Activated CD4-positive, alpha-beta T cell treated with anti-CD3 and anti-CD28 coated beads for 1 hour (primary cell): ENCODE results near the gene MBLAC2.

ENCODE experiments used
- DNase-seq: peaks from one replicate; pipeline ENCODE4 v3.0.0-alpha.2; 2020

MBLAC2 gene

DNA sequence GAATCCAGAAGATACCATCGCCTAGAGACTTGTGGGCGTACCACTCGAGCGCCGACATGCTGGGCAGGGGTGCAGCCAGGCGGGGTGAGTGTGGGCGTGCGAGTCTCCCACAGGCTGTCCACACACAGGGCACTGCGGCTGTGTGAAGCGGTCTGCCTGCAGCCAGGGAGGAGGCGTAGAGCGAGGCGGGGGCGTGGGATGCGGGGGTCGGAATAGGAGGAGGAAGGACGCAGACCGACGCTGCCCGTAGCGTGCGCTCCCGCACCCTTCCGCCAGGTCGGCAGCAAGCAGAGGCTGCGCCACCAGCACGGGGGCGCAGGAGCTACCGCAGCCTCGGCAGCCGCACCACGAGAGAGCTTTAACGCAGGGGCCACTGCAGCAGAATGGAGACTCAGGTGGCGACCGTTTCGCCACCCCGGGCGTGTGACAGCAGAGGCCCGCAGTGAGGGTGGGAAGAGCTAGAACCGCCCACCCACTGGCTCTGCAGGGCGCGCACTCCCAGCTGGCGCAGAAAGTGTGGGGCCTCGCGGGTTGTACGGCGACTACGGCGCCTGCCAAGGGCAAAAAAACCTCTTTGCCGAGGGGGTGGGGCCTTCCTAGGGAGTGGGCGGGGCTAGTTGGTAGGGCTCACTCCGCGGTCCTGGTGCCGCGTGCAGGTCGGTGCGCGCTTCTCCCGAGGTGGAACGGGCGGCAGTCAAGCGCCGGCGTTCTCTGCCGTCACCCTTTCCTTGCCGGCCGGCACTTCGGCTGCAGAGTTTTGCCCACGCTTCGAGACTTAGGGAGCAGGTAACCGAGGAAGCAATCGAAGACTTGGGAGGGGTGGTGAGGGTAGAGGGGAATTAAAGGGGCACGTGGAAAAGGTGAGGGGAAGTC lies at the start of gene MBLAC2, which contains the start of gene POLR3G:
Gene MBLAC2, minus strand, starts transcription at position 537 of the 873 bp plus-strand sequence. Its CDS starts 479 bp downstream, at position 58.
Gene POLR3G, plus strand, starts transcription at position 630 of the 873 bp plus-strand sequence. CDS start 10,704 bp downstream, outside the sequence.
- peak; percentile 88 for DNase-seq

DNA sequence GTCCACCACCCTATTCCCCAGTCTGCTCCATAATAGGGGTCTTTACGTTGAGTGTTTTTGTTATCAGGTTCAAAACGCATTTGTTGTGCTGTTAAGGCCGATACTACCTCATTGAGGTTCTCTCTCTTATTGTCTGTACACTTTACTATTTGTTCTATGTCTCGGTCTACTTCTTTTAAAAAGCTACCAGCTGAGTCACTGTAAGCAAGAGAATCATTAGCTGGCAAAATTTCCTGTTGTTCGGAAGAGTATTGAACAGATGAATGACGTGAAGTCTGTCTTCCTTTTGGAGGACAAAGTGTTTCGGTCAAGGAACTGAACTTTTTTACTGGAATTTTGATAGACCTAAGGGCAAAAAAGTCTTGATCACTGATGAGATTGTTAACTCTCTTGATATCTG lies 44.5 kb upstream of the MBLAC2 start:
- DNase-seq: no peak

DNA sequence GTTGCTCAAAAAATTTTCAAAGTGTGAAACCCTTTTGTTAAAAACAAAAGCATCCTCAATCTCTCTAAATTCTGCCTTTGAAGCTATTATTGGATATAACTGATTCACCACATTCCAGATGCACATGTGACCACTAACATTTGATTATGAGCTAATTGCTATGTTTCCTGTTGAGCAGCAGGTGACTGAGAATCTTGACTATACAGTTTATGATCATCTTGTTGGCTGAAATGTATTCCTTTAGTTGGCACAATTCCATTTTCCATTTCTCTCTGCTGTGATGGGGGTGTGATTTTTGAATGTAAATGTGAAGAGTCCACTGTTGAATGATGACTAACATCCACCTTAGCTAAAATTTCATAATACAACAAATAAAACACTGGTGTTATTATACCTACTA lies 44.1 kb upstream of the MBLAC2 start:
- no peak for DNase-seq

DNA sequence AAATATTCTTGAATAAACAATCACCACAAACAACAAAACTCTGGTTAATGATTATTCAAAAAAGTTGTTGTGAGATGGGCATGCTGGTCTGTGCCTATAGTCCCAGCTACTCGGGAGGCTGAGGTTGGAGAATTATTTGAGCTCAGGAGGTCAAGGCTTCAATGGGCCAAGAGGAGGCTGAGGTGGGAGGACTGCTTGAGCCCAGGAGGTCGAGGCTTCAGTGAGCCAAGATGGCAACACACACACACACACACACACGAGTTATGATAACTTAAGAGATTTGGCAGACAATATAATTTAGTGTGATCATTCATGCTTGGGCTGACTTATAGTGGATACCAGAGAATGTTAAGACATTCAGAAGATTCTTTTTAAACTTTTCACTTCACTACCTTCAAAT lies 39.9 kb upstream of the MBLAC2 start:
- no peak for DNase-seq

DNA sequence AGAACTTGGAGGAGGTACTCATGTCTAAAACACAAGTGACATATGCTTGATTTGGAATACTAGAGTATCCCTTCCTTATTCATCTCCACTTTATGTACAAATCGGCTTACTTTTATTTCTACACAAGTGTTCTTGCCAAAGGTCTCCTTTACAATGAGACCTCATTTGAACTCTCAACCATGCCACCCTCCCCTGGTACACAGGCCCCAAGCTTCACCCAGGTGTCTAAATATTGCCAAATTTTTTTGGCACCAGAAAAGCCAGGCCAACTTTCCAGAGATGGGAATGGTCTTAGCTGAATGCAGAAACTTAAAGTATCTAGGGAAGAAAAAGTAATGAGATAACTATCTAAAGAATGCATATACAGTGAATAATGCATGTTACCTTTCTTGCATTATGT lies 35.9 kb upstream of the MBLAC2 start:
- DNase-seq: no peak

DNA sequence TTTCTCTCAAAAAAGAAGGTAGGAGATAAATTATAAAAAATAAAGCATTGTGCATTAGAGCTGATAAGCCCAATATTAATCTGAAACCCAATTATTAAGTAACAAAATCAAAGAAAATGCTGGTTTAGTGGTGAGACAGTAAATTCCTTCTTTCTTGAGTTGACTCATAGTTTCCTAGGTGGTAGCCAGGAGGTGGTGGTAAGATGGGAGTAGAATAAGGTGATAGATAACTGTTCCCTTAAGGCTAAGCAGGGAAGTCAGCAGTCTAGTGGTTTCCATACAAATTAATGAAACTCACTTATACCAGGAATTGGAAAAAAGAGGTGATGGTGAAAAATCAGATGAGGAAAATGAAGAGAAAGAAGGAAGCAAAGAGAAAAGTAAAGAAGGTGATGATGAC lies 31.6 kb upstream of the MBLAC2 start:
- DNase-seq: no peak

DNA sequence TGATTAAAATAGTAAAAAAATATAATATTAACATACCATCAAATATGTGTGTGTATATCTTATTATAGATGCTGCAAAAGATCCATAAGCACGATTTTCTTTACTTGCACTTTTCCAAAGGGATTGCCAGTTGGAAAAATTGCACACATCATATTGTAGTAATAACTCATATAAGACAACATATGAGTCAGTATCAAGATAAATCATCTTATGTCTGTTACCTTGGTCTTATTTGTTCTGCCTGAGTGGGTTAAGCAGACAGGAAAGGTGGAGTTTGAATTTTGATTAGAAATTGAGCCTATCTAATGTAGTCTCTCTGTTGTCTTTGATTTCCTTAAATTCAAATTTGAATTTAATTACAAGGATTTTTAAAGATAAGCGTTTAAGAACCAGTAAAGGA lies 30.2 kb upstream of the MBLAC2 start:
- DNase-seq: no peak

DNA sequence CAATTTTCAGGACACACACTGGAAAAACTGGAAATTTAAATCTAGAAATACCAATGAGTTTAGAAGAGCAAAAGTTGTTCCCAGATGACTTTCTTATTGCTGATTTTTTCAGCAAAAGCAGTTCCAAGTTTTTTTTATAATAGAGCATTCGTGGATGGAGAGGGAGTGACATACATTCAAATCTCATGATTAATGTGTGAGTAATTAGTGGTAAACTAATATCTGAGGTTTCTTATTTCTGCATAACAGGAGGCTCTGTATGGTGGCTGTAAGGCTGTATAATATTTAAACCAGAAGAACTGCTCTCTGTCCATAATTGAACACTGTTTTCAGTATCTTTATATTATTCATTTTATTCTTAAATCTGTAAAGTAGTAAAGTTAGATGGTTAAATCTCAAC lies 29.0 kb upstream of the MBLAC2 start:
- no peak for DNase-seq

DNA sequence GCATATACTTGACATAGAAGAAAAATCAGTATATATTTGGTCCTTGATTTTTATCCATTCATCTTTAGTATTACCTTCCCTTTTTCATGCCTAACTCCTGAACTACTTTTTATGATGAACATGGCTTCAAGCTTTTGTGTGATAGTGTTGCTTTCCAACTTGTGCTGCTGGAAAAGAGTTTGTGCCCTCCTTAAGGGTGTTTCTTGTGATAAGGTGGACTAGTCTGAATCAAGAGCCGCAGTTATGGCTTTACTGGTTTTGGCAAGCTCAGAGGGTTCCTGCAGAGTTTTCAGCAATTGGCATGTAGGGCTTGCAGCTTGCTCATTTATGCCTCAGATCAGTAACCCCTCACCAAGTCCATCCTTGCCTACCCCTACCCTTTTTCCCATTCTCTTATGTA lies 20.6 kb upstream of the MBLAC2 start:
- no peak for DNase-seq

DNA sequence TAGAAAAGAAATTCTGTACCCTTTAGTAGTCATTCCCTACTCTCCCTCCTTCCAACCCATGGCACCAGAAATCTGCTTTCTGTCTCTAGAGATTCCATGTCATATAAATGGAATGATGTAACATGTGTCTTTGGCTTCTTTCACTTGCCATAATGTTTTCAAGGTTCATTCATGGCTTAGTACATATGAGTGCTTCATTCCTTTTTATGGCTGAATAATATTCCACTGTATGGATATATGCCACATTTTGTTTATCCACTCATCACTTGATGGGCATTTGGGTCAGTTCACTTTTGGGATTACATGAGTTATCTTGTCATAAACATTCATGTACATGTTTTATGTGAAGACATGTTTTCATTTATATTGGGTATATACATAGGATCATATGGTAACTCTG lies 19.5 kb upstream of the MBLAC2 start:
- no peak for DNase-seq

DNA sequence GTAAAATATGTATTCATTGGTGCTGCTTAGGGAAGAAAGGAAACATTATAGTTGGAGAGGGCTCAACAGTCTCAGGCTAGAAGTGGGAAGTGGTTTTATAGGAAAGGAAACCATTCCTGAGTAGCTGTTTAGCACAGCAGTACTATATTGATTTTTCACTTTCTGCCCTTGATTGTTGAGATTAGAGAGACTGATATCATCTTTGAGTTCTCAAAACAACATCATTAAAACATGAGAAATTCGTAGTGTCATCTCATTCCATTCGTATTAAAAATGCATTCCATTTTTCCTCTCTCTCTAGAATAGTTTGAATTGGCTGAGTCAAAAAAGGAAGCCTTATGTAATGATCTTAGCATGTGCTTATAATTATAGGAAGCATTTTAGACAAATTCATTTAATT lies 14.2 kb upstream of the MBLAC2 start:
- no peak for DNase-seq

DNA sequence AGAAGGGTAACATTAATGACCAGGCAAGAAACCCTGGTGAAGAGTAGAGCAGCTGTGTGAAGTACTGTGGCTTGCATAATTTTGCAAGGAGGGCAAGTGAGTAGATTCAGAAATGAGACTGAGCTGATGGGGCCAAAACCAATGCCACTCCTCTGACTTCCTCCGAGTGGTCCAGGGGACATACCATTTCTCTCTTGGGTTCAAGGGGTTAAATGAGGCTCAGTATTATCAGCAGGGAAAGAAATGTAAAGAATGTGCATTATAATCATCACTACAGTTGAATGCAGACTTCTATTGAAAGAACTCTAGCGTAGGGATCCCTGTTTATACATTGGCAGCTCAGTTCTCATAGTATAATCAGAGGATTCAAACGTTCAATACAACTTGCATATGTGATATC lies 10.0 kb upstream of the MBLAC2 start:
- DNase-seq: no peak

DNA sequence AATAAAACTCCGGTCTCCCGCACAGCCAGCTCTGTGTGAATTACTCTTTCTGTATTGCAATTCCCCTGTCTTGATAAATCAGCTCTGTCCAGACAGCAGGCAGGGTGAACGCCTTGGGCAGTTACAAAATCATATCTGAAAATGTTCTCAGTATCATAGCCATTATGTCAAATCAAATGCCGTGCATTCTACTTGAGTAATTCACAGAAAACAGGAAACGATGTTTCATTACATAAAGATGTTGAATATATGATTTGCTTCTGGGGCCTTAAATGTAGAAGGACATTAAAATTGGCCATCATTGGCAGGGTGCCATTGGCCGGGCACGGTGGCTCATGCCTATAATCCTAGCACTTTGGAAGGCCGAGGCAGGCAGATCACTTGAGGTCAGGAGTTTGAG lies 8.6 kb upstream of the MBLAC2 start:
- DNase-seq: no peak

DNA sequence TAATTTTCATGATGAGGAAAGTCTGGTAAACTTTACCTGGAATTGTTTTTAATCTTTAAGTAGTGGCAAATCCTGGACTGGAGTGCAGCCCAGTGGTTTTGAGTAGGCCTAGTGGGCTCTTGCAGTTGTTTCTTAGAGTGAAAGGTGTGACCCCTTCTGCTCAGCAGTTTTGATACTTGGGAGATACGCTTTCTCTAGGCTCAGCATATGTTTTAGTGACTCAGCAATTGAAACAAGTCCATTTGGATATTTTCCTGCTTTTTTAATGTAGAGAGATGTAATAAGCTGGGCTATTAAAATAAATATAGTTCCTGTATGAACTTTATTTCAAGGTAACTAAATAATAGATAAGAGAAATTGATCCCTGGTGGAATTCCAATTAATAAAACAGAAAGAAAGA lies 6.1 kb upstream of the MBLAC2 start:
- no peak for DNase-seq

DNA sequence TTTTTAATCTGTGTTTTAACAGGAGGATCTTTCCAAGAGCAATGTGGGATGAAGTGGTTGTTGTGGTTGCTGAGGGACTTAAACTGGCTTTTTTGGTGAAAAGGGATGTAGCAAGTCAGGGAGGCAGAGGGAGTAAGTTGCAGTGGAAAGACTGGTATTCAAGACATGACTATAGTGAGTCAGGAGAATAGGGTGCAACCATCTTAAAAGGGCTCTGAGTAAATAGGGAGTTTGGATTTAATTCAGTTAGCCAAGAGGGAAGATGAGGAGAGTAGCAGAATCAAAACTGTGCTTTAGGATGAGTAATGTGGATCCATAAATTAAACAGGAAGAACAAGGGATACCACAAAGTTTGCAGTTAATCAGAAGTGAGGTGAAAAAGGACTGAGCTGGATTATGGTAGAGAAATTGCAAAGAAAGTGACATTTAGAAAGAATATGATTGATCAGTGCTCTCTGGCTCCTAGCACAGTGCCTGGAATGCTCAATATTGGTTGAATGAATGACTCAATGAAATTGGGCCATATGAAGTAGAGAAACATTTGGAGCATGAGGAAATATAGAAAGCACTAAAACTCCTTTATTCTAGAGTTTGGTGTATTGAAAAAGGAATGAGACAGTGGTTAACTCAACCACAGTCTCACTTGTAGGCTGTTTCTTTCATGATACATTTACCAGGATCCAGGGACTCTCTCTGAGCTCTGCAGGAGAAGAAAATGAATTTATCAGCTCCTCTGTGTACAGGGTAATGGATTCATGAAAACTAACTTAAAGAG lies 5.2 kb upstream of the MBLAC2 start:
- DNase-seq: no peak

DNA sequence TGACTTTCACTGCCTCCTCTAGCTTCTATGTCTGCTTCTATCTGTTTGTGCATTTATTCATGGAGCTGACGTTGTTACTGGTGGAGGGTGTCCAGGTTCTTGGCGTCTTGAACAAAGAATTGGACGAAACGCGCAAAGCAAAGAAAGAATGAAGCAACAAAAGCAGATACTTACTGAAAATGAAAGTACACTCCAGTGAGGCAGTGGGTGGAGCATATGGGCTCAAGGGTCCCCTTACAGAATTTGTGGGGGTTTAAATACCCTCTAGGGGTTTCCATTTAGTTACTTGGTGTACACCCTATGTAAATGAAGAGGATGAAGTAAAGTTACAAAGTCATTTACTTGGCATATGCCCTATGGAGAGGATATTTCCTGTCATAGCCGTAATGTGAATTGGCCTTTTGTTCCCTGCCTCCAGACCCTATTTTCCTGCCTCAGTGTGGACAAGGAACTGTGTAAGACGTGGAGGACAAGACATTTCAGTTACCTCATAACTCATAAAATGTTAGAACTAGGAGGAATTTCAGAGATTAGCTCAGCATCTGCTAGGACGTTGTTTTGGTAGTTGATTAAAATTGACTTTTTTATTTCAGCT lies 3.1 kb upstream of the MBLAC2 start:
- no peak for DNase-seq

DNA sequence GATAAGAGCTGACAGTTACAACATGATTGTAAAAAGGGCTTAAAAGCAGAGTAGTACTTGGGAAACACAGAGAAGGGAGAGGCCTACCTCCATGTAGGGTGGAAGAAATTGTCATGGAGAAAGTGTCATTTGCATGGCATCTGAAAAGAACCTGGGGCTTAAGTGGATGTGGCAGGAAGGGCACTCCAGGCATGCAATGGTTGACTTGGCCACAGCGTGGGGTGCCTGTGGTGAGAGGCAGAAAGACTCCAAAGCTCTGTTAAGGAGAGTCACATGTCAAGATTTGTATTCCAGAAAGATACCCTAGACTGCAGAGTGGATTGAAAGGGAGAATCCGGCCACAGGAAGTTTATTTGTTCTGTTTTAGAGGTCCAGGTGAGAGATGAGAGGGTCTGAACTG lies 2.5 kb upstream of the MBLAC2 start:
- no peak for DNase-seq

DNA sequence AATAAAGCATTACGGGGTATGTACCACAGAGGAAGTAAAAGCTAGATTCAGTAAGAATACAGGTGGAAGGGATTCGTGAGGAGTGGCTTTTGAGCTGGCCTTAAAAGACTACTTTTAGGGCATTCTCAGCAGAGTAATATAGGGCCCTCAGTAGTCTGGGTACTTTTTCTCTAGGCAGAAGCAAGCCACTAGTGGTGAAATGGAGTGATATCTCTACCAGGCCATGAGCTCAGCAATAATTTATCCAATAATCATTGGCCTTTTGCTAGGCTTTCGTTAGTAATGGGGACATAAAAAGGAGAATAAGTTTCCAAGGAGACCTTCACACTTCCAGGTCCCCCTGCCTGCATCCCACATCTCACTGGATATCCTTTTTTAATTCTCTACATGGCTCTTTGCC lies 1.8 kb upstream of the MBLAC2 start:
- DNase-seq: no peak

DNA sequence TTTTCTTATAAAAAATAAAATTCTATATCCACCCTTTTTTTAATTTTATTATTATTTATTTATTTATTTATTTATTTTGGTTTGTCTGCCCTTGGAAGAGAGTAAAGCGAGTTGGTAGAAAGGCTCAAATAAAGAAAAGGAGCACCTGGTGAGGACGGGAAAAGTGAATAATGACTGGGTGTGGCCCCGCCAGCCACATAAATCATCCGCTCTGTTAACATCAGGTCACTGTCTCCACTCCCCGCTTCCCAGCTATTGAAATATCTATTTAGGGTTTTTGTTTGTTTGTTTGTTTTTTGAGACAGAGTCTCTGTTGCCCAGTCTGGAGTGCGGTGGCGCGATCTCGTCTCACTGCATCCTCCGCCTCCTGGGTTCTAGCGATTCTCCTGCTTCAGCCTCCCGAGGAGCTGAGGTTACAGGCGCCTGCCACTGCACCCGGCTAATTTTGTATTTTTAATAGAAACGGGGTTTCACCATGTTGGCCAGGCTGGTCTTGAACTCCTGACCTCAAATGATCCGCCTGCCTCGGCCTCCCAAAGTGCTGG lies 937 bp upstream of the MBLAC2 start:
- DNase-seq: no peak

DNA sequence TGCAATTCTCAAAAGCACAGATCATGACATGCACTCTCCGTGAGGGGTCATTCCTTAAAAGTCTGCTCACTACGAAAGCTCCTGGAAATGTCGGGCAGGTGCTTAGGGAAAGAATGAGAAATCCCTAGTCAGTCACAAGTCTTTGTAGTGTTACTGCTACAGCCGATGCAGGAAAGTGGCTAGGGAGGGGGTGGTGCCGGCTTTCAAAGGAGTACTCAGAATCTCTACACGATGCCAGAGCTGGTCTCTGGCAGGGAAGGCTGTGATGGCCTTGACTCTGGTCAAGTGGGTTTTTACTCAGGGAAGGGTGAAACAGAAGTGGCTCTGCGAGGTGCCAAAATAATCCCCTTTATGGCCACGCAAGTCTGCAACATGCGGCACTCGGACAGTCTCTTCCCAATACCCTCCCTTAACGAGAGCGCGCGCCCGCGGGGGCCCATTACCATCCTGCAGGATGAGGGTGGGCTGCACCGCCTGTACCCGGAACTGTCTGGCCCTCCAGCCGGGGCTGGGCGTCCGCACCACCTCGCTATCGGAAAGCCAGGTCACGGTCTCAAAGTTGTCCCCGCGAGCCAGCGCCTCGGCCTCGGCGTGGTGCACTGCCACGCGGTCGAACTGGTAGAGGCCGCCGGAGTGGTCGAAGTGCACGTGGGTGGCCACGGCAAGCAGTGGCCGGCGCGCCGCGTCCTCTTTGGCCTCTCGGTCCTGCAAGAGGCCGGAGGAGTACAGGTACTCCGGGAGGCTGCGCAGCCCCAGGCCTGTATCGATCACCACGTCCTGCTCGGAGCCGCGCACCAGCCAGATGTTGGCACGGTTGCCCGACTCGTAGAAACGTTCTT lies 956 bp downstream of the MBLAC2 start:
- no peak for DNase-seq

DNA sequence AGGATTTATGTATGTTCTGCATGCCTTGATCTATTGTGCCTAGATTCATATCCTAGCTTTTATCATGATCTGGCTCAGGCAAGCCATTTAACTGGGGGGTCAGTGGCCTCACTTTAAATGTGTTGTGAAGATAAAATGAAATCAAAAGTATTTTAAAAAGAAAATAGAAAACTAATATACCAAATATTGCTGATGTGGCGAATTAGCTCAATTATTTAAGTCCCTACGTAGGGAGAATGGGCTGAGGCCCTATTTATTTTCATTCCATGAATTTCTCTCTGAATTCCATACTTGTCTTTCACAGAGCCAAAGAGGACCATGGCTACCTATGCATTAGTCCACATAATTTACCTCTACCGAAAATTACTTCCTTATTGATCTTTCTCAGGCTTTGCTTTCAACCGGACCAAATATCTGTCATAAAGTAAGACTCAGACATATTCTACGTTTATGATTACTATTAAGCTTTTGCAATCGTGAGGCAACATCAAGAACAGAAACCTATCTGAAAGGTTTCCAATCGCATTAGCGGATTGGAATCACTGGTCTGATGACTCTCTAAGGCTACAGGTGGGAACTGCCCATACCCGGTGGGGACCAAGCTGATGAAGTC lies 1.7 kb downstream of the MBLAC2 start:
- DNase-seq: no peak

DNA sequence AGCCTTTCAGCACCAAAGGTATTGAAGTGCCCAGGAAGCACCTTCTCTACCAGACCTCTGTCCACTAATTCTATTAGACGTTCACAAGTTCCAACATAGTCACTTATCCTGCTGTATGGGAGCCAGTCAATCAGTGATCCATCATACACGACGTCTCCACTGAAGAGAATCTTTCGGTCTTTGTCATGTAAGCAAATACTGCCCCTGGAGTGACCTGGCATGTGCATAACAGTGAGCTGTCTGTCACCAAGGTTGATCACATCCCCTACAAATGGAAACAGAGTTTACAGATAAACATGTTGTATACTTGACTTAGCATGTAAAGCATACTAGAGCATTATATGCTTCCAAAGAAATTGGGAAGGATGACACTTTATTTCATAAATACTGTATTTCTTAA lies 13.3 kb downstream of the MBLAC2 start:
- DNase-seq: no peak
